Germinal center (tissue), 1 donor: ENCODE data around the gene GTPBP3.

Experiments
- DNase-seq: peaks from one replicate; pipeline ENCODE4 v3.0.0; 2012; ENCODE audit warnings: mixed read lengths, low spot score

Gene GTPBP3

DNA sequence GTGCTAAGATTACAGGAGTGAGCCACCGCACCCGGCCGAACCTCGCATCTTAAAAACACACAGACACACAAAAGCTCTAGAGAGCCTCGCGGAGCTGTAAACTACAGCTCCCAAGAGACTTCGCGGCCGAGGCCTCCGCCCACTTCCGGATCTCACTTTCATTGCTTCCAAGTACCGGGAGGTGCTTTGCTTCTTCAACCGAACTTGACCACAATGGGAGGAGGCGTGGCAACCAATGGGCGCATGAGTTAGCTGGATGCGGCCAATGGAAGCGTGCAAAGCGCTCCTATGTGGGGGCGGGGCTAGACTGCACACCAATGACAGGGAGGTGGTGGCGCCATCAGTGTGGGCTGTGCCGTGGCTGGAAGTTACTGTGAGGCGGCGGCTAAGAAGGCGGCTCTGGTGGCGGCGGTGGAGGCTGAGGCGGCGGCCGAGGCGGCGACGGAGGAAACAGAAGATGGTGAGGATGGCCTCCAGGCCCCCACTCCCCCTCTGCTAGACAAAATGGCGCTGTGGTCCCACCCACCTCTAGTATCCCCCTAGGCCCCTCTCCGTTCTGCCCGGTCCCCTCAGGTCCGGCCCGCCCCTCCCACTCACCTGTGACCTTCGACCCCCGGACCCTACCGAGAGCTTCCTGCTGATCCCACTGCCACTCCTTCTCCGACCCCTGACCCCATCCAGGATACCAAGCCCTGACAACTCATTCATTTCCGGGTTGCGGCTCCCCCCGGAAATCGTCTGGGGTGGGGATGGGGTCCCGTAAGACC lies 28.0 kb upstream of the GTPBP3 start, which contains the start of gene DDA1:
Gene DDA1 (plus strand): TSS at position 366 of the 767 bp plus-strand sequence. CDS start 92 bp downstream, at position 458.
- peak; percentile 99 for DNase-seq

DNA sequence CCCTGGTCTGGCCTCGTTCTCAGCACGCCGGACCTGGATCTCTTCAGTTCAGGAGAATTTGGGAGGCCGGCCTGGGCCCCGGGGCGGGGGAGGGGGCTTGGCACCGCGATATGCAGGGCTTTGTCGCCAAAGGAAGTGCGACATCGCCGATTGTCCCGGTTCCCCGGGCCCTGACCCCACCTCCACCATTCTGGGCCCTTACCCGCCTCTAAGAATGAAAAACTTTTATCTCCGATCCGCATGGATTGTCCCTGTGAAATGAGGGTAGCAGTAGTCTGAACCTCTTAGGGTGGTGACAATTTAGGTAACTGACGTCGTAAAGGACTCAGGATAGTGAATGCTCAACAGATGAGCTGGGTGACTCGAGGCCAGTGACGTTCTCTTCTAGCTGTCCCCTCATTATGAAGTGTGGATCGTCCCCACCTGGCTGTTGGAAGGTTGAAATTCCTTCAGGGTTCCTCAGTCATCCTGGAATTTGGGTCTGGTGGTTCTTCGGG lies 27.3 kb upstream of the GTPBP3 start:
- DNase-seq: no peak

DNA sequence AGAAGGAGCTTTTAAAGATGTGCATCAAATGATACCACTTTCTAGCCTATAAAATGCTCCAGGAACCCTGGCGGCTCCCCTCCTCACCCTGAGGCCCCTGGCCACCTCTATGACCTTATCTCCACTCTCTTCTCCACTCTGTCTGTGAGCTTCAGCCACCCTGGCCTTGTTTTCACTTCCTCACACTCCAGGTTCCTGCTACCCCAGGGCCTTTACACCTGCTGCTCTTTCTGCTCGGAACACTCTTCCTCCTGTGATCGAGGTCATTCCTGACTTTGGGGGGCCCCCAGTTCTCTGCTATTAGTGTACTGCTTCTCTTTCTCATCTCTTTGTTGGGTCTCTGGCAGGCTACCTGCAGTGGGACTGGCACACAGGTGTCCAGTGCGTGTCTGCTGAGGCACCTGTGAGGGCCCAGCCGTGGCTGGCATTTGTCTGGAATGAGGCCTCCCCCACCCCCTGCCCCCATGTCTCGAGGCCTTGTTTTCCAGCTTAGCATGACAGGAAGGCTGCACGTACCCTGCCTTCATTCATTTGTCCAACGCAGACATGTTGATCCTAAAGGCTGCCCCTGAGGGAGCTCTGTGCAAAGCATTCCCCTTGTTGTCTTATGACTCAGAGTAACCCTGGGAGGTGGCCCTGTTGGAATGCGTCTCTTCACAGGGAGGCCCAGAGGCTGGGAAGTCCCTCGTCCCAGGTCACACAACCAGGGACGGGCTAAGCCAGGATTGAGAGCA lies 25.7 kb upstream of the GTPBP3 start:
- no peak for DNase-seq

DNA sequence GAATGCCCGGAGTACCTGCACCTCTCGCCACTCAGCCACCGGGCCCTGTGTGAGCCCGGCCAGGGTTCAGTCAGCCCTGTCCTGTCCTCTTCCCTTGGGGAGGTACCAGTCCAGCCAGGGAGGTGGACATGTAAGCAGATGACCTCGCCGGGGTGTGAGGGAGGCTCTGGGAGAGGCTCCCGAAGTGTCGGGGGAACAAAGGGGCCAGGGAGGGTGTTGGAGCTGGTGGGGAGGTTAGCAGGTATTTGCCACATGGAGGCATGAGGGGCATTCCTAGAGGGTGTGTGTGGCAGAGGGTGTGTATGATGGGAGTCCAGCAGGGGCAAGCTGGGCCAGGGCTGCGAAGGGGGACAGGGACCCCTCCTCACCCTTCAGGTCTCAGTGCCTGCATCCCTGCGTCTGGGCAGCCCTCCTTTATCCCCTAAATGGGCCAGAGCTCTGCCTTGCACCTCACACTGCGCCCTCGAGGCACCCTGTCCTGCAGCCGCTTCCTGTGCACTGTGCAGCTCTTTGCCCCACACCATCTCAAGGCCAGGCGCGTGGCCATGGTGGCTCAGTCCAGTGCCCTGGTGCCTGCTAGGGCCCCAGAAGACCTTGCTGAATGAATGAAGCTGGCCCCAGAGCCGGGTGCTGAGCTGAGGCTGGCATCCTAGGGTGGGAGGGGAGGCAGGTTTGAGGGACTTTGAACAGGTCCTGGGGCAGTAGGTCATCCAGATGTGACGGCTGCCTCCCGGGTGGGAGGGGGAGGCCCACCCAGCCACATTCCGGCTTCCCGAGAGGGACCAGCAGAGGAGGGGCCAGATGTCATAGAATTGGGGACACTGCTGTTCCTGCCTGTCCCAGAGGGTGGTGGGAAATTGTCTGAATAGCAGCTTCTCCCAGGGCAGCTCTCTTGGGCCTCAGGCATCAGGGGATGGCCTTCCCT lies 24.9 kb upstream of the GTPBP3 start:
- no peak for DNase-seq

DNA sequence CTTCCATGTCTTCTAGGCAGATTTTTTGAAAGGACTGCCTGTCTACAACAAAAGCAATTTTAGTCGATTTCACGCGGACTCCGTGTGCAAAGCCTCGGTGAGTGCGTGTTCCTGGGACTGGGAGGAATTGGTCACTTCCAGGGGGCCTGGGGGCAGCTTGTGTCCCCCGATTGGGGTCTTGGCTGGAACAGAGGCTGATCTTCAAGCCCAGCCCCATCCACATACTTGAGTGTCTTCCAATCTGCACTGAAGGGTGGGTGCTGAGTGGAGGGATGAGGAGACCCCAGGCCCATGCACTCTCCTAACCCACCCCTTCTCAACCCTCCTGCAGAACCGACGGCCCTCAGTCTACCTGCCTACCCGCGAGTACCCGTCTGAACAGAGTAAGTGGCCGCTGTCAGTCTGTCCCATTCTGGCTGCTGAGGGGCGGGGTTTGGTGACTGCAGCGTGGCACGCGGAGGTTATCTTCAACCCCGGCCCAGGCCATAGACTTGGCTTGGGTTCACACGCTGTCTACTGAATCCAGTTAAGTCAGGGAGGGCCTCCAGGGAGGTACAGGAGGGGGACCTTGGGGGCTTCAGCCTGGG lies 23.3 kb upstream of the GTPBP3 start:
- no peak for DNase-seq

DNA sequence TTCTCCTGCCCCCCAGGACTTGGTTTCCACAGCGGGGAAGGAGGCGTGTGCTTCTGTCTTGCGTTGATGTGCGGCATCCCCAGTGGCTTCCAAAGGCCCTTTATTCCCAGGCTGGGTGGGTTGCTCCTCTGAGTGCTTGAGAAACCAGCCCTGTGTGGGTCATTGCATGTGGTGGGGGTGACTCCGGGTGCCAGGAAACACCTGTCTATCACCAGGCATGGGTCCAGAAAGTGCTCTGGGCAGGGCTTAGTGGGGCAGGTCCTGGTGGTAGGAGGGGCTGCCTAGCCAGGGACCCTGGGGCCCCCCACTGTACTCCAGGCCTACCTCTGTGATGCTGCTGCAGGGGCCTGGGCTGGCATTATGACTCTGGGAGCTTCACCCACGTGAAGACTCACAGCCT lies 18.4 kb upstream of the GTPBP3 start:
- DNase-seq: no peak

DNA sequence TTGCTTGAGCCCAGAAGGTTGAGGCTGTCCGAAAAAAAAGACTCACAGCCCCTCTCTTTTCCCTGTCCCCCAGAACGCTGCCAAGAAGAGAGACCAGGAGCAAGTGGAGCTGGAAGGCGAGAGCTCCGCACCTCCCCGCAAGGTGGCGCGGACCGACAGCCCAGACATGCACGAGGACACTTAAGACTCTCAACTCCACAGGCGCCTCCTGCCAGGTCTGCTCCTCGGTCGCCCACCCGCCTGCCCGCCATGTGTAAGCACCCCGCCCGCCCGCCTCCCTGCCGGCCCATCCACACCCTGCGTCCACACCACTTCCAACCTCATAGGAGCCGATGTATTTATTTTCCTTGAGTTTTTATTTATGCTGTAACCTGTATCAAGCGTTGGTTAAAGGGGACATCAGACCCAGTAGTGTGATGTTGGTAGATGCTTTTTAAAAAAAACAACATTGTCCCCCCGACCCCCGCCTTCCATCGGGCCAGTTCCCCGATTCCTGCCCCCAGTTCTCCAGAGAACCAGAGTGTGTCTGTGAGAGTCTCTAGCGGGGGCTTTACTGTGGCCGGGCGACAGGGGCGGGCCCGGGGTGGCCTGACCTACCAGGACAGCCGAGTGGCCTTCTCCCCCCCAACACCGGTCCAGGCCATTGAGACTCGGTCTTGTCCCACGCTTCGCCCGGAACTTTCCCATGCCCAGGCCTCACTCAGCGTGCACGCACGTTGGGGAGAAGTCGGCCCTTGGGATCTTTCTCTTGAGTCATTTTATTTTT lies 17.7 kb upstream of the GTPBP3 start:
- no peak for DNase-seq

DNA sequence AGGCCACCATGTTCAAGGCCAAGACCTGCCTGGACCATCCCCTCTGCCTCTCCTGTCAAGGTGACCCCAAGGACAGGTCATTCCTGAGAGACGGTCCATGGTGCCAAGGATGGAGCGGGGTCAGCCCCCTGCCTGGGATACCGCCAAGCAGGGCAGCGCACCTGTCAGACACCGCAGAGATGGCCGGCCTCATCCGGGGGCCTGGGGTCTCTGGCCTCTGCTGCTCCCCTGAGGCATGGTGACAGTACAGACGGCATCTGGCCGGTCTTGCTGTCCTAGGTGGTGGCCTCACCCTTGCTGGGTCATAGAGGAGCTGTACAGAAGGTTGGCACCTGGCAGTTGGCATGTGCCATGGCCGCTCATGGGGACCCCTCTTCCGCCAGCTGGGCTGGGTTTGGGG lies 16.9 kb upstream of the GTPBP3 start:
- DNase-seq: no peak

DNA sequence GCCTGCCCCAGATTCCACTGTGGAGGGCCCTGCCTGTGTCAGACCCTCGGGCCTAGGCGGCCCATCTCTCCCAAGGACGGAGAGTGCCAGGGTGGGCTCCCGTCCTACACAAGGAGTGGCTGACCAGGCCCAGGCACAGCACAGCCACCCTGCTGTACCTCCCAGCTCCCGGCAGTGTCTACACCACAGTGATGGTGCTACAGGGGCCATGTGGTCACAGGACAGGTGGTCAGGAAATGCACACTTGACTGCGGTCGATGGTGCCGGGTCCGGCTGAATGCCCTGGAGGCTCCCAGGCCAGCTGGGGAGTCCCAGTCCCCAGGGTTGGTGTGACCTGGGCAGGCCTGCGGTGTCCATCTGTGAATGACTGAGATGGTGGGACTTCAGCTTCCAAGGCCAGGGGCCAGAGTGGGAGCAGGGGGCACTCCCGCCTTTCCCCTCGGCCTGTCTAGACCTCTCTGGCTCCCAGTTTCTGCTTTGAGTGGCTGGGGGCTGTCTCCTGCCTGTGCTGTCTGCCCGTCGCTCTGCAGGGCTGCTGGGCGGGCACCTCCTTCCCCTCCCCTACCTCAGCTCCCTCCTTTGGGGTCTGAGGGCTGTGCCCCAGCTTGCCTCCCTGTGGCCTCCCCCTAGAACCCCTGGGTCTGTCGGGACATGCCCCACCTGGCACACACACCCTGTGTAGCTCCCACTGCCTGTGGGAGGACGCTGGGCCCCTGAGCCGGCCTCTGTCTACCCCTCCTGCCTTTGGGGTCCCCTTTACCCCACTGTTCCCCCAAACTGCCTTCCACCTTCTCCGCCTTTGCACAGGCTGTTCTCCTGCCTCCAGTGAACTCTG lies 15.5 kb upstream of the GTPBP3 start:
- no peak for DNase-seq

DNA sequence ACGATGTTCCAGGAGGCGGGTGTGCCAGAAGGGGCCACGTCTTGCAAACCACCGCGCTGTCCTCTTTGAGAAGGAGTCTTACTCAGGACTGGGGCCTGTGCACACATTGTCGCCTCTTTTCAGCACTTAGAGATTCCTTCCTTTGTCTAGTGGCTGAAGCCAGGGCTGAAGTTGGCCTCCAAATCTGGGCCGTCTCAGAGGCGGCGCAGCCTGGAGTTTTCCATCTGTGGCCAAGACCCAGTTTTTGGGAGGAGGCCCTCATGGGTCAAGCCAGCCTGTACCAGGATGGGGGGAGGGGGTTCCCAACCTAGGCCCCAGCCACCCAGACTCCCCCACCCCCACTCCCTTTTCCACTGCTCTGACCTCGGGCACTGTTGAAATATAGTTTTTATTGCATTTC lies 14.5 kb upstream of the GTPBP3 start:
- DNase-seq: no peak

DNA sequence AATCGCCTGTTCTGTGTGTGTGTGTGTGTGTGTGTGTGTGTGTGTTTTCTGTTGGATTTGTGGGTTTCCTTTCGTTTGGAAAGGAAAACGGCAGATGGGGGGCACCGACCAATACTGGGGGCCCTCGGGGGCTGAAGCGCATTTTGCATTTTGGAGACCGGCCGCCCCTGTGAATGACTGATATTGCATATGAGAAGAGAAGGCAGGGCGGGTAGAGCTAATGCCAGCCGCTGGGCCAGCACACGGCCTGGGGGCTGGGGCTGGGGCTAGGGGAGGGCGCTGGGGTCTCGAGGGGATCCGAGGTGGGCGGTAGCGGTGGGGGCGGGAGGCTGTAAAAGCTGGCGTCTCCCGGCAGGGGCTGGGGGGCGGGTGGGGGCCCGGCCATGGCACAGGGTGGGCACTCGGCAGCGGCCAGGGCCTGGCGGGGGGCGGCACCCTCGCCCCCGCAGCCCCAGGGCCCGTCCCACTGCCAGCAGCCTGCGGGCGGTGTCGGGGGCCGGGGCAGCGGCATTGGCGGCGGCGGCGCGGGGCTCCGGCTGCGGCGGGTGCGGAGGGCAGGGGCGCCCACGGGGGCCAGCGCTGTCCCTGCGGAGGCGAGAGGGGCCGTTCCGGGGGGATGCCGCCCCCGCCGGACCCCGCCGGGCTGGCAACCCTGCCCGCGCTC lies 13.9 kb upstream of the GTPBP3 start:
- DNase-seq: no peak

DNA sequence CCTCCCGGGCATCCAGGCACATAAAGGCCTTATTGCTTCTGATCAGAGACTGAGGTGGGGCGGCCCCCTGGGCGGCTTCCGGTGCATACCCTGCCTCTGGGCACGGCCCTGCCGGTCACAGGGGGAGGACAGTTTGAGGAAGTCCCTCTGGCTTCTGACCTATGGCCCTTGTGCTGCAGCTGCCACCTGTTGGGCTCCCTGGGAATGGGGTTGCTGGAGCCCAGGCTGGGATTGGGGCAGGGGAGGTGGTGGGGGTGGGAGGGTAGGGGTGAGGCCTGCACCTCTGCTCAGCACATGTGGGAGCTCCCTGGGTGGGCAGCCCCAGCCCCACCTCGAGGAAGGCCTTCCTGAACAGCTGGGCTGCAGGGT lies 13.4 kb upstream of the GTPBP3 start:
- DNase-seq: no peak

DNA sequence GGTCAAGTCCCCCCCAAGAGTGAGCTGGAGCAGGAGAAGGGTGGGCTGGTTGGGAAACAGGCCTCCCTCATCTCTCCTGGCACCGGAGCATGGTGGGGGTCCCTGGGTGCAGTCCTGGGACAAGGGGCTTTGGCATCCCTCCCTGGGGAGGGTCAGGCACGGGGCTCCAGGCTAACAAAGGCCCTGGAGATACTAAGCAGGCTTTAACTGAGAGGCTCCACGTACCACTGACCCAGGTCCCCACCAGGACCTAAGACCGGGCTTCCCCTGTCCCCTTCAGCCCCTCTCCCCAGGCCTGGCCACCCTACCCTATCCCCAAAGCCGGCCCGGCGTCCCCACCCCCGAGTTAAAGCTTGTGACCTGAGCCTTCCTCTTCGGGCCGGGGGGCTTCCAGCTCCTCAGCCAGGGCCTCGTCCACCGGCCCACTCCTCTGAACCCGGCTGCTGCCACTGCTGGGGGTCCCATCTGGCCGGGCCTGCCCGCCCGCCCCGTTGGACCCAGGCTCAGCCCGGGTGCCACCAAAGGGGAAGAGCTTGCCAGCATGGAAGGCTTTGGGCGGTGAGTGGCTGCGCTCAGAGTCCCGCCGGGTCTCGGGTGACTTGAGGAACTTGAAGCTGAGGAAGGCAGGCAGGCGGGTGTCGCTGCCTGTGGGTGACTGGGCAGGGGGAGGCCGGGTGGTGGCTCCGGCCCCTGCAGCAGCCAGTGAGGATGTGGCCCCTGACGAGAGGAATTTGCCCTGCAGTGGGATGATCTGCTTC lies 12.8 kb upstream of the GTPBP3 start:
- no peak for DNase-seq

DNA sequence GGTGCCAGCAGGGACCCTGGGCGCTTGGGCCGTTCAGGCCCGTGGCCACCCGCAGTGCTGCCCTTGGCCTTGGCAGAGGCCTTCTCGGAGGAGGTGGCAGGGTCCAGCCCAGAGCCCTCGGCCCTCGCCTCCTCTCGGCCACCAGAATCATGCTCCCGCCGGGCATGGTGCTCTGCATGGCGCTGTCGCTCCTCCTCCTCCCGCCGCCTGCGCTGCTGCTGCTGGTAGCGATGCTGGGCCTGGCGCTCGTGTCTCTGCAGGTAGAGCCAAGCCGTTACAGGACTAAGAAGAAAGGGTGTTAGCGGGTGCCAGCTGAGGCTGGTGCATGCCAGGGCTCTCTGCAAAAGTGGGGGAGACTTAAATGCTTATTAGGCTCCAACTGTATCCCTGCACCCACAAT lies 12.2 kb upstream of the GTPBP3 start:
- no peak for DNase-seq

DNA sequence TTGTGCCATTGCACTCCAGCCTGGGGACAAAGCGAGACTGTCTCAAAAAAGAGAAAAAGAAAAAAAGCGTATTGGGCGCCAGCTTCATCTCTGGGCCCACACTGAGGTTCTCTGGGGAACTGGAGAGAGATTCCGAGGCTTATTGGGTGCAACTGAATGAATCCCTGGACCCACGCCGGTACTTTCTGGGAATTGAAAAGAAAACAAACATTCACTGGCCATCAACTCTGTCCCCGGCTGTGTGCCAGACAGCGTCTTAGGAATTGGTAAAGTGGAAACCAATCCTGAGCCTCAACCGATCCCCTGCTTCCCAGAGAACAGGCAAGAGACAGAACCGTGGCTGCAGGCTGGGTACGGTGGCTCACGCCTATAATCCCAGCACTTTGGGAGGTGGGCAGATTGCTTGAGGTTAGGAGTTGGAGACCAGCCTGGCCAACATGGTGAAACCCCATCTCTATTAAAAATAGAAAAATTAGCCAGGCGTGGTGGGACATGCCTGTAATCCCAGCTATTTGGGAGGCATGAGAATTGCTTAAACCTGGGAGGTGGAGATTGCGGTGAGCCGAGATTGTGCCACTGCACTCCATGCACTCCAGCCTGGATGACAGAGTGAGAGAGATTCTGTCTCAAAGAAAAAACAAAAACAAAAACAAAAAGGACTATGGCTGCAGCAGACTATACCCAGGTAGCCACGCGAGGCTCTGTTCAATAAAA lies 11.3 kb upstream of the GTPBP3 start:
- no peak for DNase-seq

DNA sequence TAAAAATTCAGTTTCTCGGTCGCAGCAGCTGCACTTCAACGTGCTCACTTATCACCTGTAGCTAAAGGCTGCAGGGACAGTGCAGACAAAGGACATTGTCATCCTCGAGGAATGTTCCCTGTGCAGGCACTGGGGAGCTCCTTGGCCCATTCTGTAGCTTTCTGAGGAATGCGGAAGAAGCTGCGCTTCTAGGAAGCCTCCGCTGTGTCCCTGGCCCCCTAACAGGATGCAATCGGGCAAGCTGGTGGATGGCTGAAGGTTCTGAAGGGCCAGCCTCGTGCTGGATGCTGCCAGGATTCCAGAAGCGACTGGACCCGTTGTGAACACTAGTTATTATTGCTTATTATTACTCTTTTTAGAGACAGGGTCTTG lies 10.8 kb upstream of the GTPBP3 start:
- DNase-seq: no peak

DNA sequence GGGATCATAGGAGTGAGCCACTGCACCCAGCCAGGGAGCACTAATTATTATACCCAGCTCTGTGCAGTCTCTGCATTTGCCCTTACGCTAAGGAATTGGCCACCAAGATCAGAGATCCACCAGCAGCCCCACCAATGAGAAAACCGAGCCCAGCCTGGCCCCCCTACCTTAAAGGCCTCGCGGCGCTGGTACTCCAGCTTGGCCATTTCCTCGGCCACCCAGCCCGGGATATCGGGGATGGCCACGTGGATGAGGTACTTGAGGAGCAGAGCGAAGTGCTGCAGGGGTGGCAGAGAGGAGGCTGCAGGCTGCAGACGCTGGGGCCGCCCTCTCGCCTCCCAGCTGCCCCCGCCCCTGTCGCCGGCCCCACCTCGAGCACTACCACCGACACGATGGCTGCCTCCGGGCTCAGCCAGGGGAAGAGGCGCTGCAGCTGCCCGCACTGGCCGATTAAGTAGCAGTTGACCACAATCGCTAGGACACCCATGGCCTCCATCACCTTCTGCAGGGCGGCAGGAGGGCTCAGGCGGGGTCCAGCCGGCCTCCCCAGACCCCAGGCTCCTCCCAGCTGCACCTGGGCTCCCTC lies 10.2 kb upstream of the GTPBP3 start:
- no peak for DNase-seq
